PC-3 (cell line): ENCODE measurements around the gene ACAN.

Experiments
- CTCF ChIP-seq: fragments of 300-600 bp; sonication (generic); conservative IDR thresholded peaks from 2 replicates; pipeline ENCODE4 v1.5.1; 2017; ENCODE audit warnings: antibody characterized with exemption, low read depth, mild to moderate bottlenecking, low read length
- EZH2 ChIP-seq: fragments of 300-600 bp; sonication (generic); IDR thresholded peaks from one replicate; pipeline ENCODE4 v1.6.1; 2017; ENCODE audit warnings: antibody characterized with exemption, mild to moderate bottlenecking, low read length; ENCODE audit not compliant: unreplicated experiment

- TF ChIP-seq CTCF: no peak
- no peak for TF ChIP-seq EZH2
These were observed 9.2 kb upstream of the ACAN start for GRCh38 chr15:88794001-88794400.
